GM23338 (cell line): Measurements from ENCODE around the gene NDUFAB1. TPM values are rescaled to one million over a fixed set of nuclear protein-coding genes. Genes with fewer than 3 reads are reported as not detected.
"Not testable (repeated sequence)": the region's sequence is repeated elsewhere in the genome, so short reads cannot be mapped to it uniquely, and the experiment has no call there.

Experiments used
- ATAC-seq: fragments of 200-7000 bp; cut with Tn5 transposase; 3 replicates; pipeline ENCODE4 v1.9.1; 2020
- DNase-seq: peaks from one replicate; pipeline ENCODE4 v3.0.0-alpha.2; 2015; ENCODE audit warnings: low spot score
- H2AFZ ChIP-seq: fragments of 200-600 bp; sonication (generic); 2 replicates; pipeline ENCODE4 v1.8.0; 2016; ENCODE audit warnings: antibody characterized with exemption, mild to moderate bottlenecking, moderate library complexity
- H3F3A ChIP-seq: fragments of 200-600 bp; sonication (generic); replicated peaks from 2 replicates; pipeline ENCODE4 v1.8.0; 2017; ENCODE audit warnings: antibody characterized with exemption, mixed run types, low read depth
- H3K27ac ChIP-seq: fragments of 200-600 bp; sonication (generic); 2 replicates; pipeline ENCODE4 v1.6.1; 2016; ENCODE audit warnings: low read depth
- H3K27me3 ChIP-seq: fragments of 200-600 bp; sonication (generic); 2 replicates; pipeline ENCODE4 v1.8.0; 2016; ENCODE audit warnings: mild to moderate bottlenecking, mixed run types, moderate library complexity; ENCODE audit not compliant: insufficient read depth
- H3K36me3 ChIP-seq: fragments of 200-600 bp; sonication (generic); 2 replicates; pipeline ENCODE4 v1.8.0; 2016; ENCODE audit warnings: mild to moderate bottlenecking; ENCODE audit not compliant: insufficient read depth
- H3K4me1 ChIP-seq: fragments of 200-600 bp; sonication (generic); 2 replicates; pipeline ENCODE4 v1.8.0; 2016; ENCODE audit warnings: mild to moderate bottlenecking, moderate library complexity; ENCODE audit not compliant: insufficient read depth
- H3K4me2 ChIP-seq: fragments of 200-600 bp; sonication (generic); 2 replicates; pipeline ENCODE4 v1.7.1; 2017; ENCODE audit warnings: mixed run types
- H3K4me3 ChIP-seq: fragments of 200-600 bp; sonication (generic); 2 replicates; pipeline ENCODE4 v1.6.1; 2016; ENCODE audit warnings: mixed run types
- H3K79me2 ChIP-seq: fragments of 200-600 bp; sonication (generic); replicated peaks from 2 replicates; pipeline ENCODE4 v1.8.0; 2017; ENCODE audit warnings: mild to moderate bottlenecking; ENCODE audit not compliant: insufficient read depth
- H3K9me2 ChIP-seq: fragments of 200-600 bp; sonication (generic); 2 replicates; pipeline ENCODE4 v1.8.0; 2017; ENCODE audit not compliant: insufficient read depth
- H4K20me1 ChIP-seq: fragments of 200-600 bp; sonication (generic); replicated peaks from 2 replicates; pipeline ENCODE4 v1.8.0; 2017; ENCODE audit warnings: mild to moderate bottlenecking; ENCODE audit not compliant: insufficient read depth
- H3K27ac Mint-ChIP-seq: 2 replicates; pipeline ENCODE4 v1.8.0; 2020; ENCODE audit warnings: inconsistent platforms, mild to moderate bottlenecking, moderate library complexity, mixed read lengths
- H3K27me3 Mint-ChIP-seq: 3 replicates; pipeline ENCODE4 v1.8.0; 2022; ENCODE audit warnings: low read depth, mild to moderate bottlenecking, moderate library complexity, mixed read lengths, inconsistent platforms; ENCODE audit not compliant: insufficient read depth, poor library complexity
- H3K36me3 Mint-ChIP-seq: 3 replicates; pipeline ENCODE4 v1.8.0; 2021; ENCODE audit warnings: low read depth, mild to moderate bottlenecking, inconsistent platforms, moderate library complexity, mixed read lengths
- H3K4me1 Mint-ChIP-seq: 3 replicates; pipeline ENCODE4 v1.8.0; 2020; ENCODE audit warnings: mild to moderate bottlenecking, inconsistent platforms, mixed read lengths
- H3K4me3 Mint-ChIP-seq: 3 replicates; pipeline ENCODE4 v1.8.0; 2021; ENCODE audit warnings: moderate library complexity, mild to moderate bottlenecking, inconsistent platforms, mixed read lengths
- H3K9me3 Mint-ChIP-seq: 3 replicates; pipeline ENCODE4 v1.8.0; 2020; ENCODE audit warnings: moderate library complexity, mild to moderate bottlenecking, inconsistent platforms, mixed read lengths
- CREB1 ChIP-seq: fragments of 250-450 bp; sonication (Bioruptor Pico); IDR thresholded peaks from 2 replicates; pipeline ENCODE4 v1.5.0; 2020; ENCODE audit warnings: low read depth, mild to moderate bottlenecking, moderate library complexity
- EZH2 ChIP-seq: fragments of 200-600 bp; sonication (generic); IDR thresholded peaks from one replicate; pipeline ENCODE4 v1.8.0; 2017; ENCODE audit warnings: antibody characterized with exemption, mild to moderate bottlenecking, low read depth; ENCODE audit not compliant: unreplicated experiment
- EZH2phosphoT487 ChIP-seq: fragments of 200-600 bp; sonication (generic); IDR thresholded peaks from one replicate; pipeline ENCODE4 v1.8.1; 2018; ENCODE audit warnings: antibody characterized with exemption; ENCODE audit not compliant: unreplicated experiment
- NANOG ChIP-seq: IDR thresholded peaks from 2 replicates; pipeline ENCODE4 v1.6.1; 2016; ENCODE audit warnings: antibody characterized with exemption, borderline replicate concordance
- POLR2AphosphoS5 ChIP-seq: IDR thresholded peaks from 2 replicates; pipeline ENCODE4 v1.6.1; 2016; ENCODE audit warnings: antibody characterized with exemption, low read depth
- polyA plus RNA-seq: library from polyadenylated mRNA; unstranded; fragments of >200 nt; fragmentation: Nextera tagmentation; extraction: Ambion mirVana; gene quantifications from 2 replicates; pipeline ENCODE4 v1.2.1, GENCODE V29; 2016
- total RNA-seq: library from RNA; depleted of rRNA; stranded (reverse); fragments of >200 nt; shearing (Covaris generic); gene quantifications from 2 replicates; pipeline ENCODE4 v1.2.3, GENCODE V29; 2014
- TF ChIP-seq, protein P1 (sequence below): fragments of 250-450 bp; sonication (Bioruptor Pico); IDR thresholded peaks from 2 replicates; pipeline ENCODE4 v1.5.0; 2020; ENCODE audit warnings: mild to moderate bottlenecking, moderate library complexity
- TF ChIP-seq, protein P2 (sequence below): IDR thresholded peaks from 2 replicates; pipeline ENCODE4 v1.6.1; 2016; ENCODE audit warnings: antibody characterized with exemption

NDUFAB1 gene
- total and polyA plus RNA-seq, 2 experiments from 2014 or later, result 136 to 477 TPM

DNA sequence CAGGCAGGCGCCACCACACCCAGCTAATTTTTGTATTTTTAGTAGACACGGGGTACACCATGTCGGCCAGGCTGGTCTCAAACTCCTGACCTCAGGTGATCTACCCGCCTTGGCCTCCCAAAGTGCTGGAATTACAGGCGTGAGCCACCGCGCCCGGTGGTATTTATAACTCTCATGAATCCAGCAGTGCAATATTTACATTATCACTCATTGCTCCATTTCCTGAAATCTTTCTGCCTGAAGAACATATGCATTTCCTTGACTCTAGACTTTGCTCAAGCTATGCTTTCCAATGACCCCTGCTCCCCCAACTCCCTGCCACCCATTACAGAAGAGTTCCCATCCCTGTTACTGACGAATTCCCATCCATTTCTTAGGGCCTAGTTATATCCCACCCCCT is 19.7 kb upstream of the NDUFAB1 start:
- no peak for ATAC-seq
- Histone ChIP-seq H3K4me1 (no peaks in the 10 kb centered on the region), H4K20me1 (peaks cover 3% of the 10 kb centered on the region; the same call in 1 of the 2 replicates), H3K79me2 (no peaks in the 10 kb centered on the region), H3F3A (no peaks in the 10 kb centered on the region), H3K27me3 (no peaks in the 10 kb centered on the region), H3K27ac (no peak overlapping the region), H2AFZ (no peak overlapping the region), H3K4me3 (no peak overlapping the region), H3K9me2 (no peaks in the 10 kb centered on the region), H3K36me3 (peaks cover 9% of the 10 kb centered on the region; the same call in 1 of the 2 replicates), H3K4me2 (no peak overlapping the region)
- no peaks in the 10 kb centered on the region for H3K9me3 Mint-ChIP-seq
- TF ChIP-seq EZH2 (no peak), EZH2phosphoT487 (no peak), NANOG (no peak), CREB1 (CRISPR knock-in tag) (no peak), POLR2AphosphoS5 (no peak)
- H3K36me3 Mint-ChIP-seq, result peaks cover 62% of the 10 kb centered on the region
- no peaks in the 10 kb centered on the region for H3K4me1 Mint-ChIP-seq
- DNase-seq, result no peak
- H3K4me3 Mint-ChIP-seq, result no peak overlapping the region
- peaks cover 2% of the 10 kb centered on the region for H3K27me3 Mint-ChIP-seq
- no peak overlapping the region for H3K27ac Mint-ChIP-seq

DNA sequence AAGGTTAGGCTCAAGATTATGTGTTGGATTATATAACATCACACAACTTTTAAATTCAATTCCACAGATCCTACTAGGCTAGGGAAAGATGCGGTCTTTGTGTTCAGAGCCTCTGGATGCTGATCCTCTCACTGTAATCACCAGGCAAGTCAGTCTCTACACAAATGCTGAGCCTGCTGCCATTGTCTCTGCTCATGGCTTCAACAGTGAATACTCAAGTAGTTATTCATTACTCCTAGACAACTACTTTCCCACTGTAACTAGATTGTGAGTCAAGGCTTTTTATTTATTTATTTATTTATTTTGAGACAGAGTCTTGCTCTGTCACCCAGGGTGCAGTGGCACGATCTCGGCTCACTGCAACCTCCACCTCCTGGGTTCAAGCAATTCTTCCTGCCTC is 15.8 kb upstream of the NDUFAB1 start:
- Histone ChIP-seq H3K79me2 (no peaks in the 10 kb centered on the region), H3K4me2 (no peak overlapping the region), H3F3A (no peaks in the 10 kb centered on the region), H4K20me1 (peaks cover 3% of the 10 kb centered on the region; the same call in 1 of the 2 replicates), H3K4me3 (no peak overlapping the region), H3K9me2 (no peaks in the 10 kb centered on the region), H3K36me3 (peaks cover 24% of the 10 kb centered on the region; the same call in 1 of the 2 replicates), H3K27me3 (no peaks in the 10 kb centered on the region), H3K4me1 (no peaks in the 10 kb centered on the region), H2AFZ (no peak overlapping the region), H3K27ac (no peak overlapping the region)
- H3K27me3 Mint-ChIP-seq, result peaks cover 2% of the 10 kb centered on the region
- ATAC-seq, result no peak
- no peak overlapping the region for H3K4me3 Mint-ChIP-seq
- no peak for TF ChIP-seq EZH2phosphoT487
- TF ChIP-seq, protein P1, sequence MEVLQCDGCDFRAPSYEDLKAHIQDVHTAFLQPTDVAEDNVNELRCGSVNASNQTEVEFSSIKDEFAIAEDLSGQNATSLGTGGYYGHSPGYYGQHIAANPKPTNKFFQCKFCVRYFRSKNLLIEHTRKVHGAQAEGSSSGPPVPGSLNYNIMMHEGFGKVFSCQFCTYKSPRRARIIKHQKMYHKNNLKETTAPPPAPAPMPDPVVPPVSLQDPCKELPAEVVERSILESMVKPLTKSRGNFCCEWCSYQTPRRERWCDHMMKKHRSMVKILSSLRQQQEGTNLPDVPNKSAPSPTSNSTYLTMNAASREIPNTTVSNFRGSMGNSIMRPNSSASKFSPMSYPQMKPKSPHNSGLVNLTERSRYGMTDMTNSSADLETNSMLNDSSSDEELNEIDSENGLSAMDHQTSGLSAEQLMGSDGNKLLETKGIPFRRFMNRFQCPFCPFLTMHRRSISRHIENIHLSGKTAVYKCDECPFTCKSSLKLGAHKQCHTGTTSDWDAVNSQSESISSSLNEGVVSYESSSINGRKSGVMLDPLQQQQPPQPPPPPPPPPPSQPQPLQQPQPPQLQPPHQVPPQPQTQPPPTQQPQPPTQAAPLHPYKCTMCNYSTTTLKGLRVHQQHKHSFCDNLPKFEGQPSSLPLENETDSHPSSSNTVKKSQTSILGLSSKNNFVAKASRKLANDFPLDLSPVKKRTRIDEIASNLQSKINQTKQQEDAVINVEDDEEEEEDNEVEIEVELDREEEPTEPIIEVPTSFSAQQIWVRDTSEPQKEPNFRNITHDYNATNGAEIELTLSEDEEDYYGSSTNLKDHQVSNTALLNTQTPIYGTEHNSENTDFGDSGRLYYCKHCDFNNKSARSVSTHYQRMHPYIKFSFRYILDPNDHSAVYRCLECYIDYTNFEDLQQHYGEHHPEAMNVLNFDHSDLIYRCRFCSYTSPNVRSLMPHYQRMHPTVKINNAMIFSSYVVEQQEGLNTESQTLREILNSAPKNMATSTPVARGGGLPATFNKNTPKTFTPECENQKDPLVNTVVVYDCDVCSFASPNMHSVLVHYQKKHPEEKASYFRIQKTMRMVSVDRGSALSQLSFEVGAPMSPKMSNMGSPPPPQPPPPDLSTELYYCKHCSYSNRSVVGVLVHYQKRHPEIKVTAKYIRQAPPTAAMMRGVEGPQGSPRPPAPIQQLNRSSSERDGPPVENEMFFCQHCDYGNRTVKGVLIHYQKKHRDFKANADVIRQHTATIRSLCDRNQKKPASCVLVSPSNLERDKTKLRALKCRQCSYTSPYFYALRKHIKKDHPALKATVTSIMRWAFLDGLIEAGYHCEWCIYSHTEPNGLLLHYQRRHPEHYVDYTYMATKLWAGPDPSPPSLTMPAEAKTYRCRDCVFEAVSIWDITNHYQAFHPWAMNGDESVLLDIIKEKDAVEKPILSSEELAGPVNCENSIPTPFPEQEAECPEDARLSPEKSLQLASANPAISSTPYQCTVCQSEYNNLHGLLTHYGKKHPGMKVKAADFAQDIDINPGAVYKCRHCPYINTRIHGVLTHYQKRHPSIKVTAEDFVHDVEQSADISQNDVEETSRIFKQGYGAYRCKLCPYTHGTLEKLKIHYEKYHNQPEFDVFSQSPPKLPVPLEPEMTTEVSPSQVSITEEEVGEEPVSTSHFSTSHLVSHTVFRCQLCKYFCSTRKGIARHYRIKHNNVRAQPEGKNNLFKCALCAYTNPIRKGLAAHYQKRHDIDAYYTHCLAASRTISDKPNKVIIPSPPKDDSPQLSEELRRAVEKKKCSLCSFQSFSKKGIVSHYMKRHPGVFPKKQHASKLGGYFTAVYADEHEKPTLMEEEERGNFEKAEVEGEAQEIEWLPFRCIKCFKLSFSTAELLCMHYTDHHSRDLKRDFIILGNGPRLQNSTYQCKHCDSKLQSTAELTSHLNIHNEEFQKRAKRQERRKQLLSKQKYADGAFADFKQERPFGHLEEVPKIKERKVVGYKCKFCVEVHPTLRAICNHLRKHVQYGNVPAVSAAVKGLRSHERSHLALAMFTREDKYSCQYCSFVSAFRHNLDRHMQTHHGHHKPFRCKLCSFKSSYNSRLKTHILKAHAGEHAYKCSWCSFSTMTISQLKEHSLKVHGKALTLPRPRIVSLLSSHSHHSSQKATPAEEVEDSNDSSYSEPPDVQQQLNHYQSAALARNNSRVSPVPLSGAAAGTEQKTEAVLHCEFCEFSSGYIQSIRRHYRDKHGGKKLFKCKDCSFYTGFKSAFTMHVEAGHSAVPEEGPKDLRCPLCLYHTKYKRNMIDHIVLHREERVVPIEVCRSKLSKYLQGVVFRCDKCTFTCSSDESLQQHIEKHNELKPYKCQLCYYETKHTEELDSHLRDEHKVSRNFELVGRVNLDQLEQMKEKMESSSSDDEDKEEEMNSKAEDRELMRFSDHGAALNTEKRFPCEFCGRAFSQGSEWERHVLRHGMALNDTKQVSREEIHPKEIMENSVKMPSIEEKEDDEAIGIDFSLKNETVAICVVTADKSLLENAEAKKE (CRISPR knock-in tag), result no peak
- no peak for TF ChIP-seq CREB1 (CRISPR knock-in tag)
- TF ChIP-seq, protein P2, sequence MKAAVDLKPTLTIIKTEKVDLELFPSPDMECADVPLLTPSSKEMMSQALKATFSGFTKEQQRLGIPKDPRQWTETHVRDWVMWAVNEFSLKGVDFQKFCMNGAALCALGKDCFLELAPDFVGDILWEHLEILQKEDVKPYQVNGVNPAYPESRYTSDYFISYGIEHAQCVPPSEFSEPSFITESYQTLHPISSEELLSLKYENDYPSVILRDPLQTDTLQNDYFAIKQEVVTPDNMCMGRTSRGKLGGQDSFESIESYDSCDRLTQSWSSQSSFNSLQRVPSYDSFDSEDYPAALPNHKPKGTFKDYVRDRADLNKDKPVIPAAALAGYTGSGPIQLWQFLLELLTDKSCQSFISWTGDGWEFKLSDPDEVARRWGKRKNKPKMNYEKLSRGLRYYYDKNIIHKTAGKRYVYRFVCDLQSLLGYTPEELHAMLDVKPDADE, result no peak
- no peak for DNase-seq
- no peaks in the 10 kb centered on the region for H3K4me1 Mint-ChIP-seq
- H3K9me3 Mint-ChIP-seq, result no peaks in the 10 kb centered on the region
- H3K27ac Mint-ChIP-seq, result no peak overlapping the region
- peaks cover 47% of the 10 kb centered on the region for H3K36me3 Mint-ChIP-seq

DNA sequence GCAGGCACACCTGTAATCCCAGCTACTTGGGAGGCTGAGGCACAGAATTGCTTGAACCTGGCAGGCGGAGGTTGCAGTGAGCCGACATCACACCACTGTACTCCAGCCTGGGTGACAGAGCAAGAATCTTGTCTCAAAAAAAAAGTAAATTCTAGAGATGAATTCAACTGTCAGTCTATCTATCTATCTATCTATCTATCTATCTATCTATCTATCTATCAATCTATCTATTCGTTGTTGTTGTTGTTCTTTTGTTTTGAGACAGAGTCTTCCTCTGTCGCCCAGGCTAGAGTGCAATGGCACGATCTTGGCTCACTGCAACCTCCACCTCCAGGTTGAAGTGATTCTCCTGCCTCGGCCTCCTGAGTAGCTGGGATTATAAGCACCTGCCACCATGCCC is 14.8 kb upstream of the NDUFAB1 start:
- H3K27ac Mint-ChIP-seq, H3K4me3 Mint-ChIP-seq: not testable (repeated sequence)

More for the DNA sequence above, 14.8 kb upstream of the NDUFAB1 start:
- not testable (repeated sequence) for H3K4me1 ChIP-seq, H3K27me3 ChIP-seq, H2AFZ ChIP-seq, H3K9me2 ChIP-seq, H3F3A ChIP-seq, H3K27me3 Mint-ChIP-seq, H3K4me1 Mint-ChIP-seq, H3K9me3 Mint-ChIP-seq, H3K79me2 ChIP-seq, H3K4me3 ChIP-seq, ATAC-seq, DNase-seq, H3K4me2 ChIP-seq, H4K20me1 ChIP-seq, H3K27ac ChIP-seq
- H3K36me3 ChIP-seq, result peaks cover 26% of the 10 kb centered on the region; the same call in 1 of the 2 replicates
- peaks cover 44% of the 10 kb centered on the region for H3K36me3 Mint-ChIP-seq
